Measurements from ENCODE around the gene SLC14A1.

DNA sequence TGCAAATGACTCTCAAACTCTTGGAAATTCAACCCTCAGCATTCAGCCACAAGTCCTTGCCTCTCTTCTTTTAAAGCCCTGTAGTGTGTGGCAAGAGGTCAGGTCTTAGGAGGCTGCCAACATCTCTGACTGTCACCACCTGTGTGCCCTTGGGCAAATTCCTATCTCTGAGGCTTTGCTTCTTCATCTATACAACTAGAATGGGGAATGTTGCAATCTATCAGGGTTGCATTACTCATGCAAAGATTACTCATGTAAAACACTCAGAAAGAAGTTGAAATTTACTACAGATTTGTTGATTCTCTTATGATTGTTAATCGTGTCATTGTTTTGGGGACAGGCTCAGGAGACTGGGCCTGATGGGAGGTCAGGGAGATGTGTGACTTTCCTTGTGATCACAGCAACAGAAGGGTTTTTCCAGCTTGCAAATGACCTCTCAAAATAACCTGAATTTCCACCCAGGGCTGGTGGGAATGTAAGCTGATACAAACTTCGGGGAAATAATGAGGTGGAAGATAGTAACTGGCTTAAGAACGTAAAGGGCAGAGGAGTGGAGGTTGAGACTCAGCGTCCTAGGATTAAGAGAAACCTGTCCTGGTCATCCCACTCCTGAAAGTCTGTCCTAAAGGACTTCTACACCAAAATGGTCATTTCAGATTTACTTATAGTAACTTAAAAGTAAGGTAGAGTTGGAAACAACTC, 69.4 kb downstream of the SLC14A1 start:
- TF ChIP-seq, protein P1, sequence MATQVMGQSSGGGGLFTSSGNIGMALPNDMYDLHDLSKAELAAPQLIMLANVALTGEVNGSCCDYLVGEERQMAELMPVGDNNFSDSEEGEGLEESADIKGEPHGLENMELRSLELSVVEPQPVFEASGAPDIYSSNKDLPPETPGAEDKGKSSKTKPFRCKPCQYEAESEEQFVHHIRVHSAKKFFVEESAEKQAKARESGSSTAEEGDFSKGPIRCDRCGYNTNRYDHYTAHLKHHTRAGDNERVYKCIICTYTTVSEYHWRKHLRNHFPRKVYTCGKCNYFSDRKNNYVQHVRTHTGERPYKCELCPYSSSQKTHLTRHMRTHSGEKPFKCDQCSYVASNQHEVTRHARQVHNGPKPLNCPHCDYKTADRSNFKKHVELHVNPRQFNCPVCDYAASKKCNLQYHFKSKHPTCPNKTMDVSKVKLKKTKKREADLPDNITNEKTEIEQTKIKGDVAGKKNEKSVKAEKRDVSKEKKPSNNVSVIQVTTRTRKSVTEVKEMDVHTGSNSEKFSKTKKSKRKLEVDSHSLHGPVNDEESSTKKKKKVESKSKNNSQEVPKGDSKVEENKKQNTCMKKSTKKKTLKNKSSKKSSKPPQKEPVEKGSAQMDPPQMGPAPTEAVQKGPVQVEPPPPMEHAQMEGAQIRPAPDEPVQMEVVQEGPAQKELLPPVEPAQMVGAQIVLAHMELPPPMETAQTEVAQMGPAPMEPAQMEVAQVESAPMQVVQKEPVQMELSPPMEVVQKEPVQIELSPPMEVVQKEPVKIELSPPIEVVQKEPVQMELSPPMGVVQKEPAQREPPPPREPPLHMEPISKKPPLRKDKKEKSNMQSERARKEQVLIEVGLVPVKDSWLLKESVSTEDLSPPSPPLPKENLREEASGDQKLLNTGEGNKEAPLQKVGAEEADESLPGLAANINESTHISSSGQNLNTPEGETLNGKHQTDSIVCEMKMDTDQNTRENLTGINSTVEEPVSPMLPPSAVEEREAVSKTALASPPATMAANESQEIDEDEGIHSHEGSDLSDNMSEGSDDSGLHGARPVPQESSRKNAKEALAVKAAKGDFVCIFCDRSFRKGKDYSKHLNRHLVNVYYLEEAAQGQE (IDR thresholded peaks at IDR 0.05; ENCODE audit: insufficient read depth in 1 of 2, low read depth in 2 of 2, low read length in 2 of 2) = no peak
- no peak for TF ChIP-seq SIN3A (IDR thresholded peaks at IDR 0.05; ENCODE audit: borderline replicate concordance, insufficient read depth, low read length)
- no peak for TF ChIP-seq POLR2AphosphoS5 (IDR thresholded peaks at IDR 0.05; ENCODE audit: low read depth, low read length)
